ENCODE measurements around the gene KNDC1.
"Not testable (repeated sequence)": the region's sequence is repeated elsewhere in the genome, so short reads cannot be mapped to it uniquely, and the experiment has no call there.

Gene KNDC1

GRCh38 chr10:133159950-133160825, at the start of gene KNDC1:
Gene KNDC1 (plus strand): TSS chr10:133160219. CDS start chr10:133160468, 249 bp downstream.
- Mint-ChIP-seq H3K4me1 (peaks cover 8% of the 10 kb centered on the region), H3K27me3 (ENCODE audit: low read depth) (peaks cover 10% of the 10 kb centered on the region), H3K27ac (peak within 1 kb of the TSS in 1 of 3 experiments; percentile 66), H3K36me3 (ENCODE audit: low read depth) (no peaks in the 10 kb centered on the region), H3K4me3 (peak within 1 kb of the TSS; percentile 78 to 82 (median 81)), H3K9me3 (no peaks in the 10 kb centered on the region)
- no peak for TF ChIP-seq CTCF (IDR thresholded peaks at IDR 0.05; ENCODE audit: unreplicated experiment in 3 of 3)

- Mint-ChIP-seq H3K9me3 (peaks cover 31% of the 10 kb centered on the region), H3K36me3 (ENCODE audit: low read depth) (peaks cover 16% of the 10 kb centered on the region), H3K27ac (no peak overlapping the region), H3K27me3 (ENCODE audit: low read depth) (peaks cover 21% of the 10 kb centered on the region), H3K4me3 (no peak overlapping the region), H3K4me1 (peaks cover 11% of the 10 kb centered on the region)
- TF ChIP-seq CTCF (IDR thresholded peaks at IDR 0.05; ENCODE audit: unreplicated experiment in 3 of 3), result no peak
These were observed 49.3 kb upstream of the KNDC1 start for GRCh38 chr10:133110609-133111275.

- not testable (repeated sequence) for H3K27ac Mint-ChIP-seq, H3K4me3 Mint-ChIP-seq
- Mint-ChIP-seq H3K4me1 (peaks cover 11% of the 10 kb centered on the region), H3K27me3 (ENCODE audit: low read depth) (peaks cover 21% of the 10 kb centered on the region), H3K9me3 (peaks cover 31% of the 10 kb centered on the region), H3K36me3 (ENCODE audit: low read depth) (peaks cover 16% of the 10 kb centered on the region)
These were observed 48.4 kb upstream of the KNDC1 start for GRCh38 chr10:133111640-133112039.

- H3K36me3 Mint-ChIP-seq (ENCODE audit: low read depth), result peaks cover 9% of the 10 kb centered on the region
- H3K9me3 Mint-ChIP-seq, result peaks cover 24% of the 10 kb centered on the region
- no peak overlapping the region for H3K27ac Mint-ChIP-seq
- H3K4me1 Mint-ChIP-seq, result peaks cover 11% of the 10 kb centered on the region
- TF ChIP-seq CTCF (IDR thresholded peaks at IDR 0.05; ENCODE audit: unreplicated experiment in 3 of 3), result no peak
- peaks cover 13% of the 10 kb centered on the region for H3K27me3 Mint-ChIP-seq (ENCODE audit: low read depth)
- no peak overlapping the region for H3K4me3 Mint-ChIP-seq
These were observed 46.7 kb upstream of the KNDC1 start for GRCh38 chr10:133113146-133113830.

- H3K27ac Mint-ChIP-seq, result no peak overlapping the region
- TF ChIP-seq CTCF (IDR thresholded peaks at IDR 0.05; ENCODE audit: unreplicated experiment in 3 of 3), result no peak
- H3K4me1 Mint-ChIP-seq, result peaks cover 11% of the 10 kb centered on the region
- peaks cover 25% of the 10 kb centered on the region for H3K9me3 Mint-ChIP-seq
- H3K36me3 Mint-ChIP-seq (ENCODE audit: low read depth), result peaks cover 12% of the 10 kb centered on the region
- no peak overlapping the region for H3K4me3 Mint-ChIP-seq
- peaks cover 10% of the 10 kb centered on the region for H3K27me3 Mint-ChIP-seq (ENCODE audit: low read depth)
These were observed 46.2 kb upstream of the KNDC1 start for GRCh38 chr10:133113847-133114246.

GRCh38 chr10:133114251-133114650, 45.8 kb upstream of the KNDC1 start:
- Mint-ChIP-seq H3K4me1 (peaks cover 11% of the 10 kb centered on the region), H3K4me3 (no peak overlapping the region), H3K27ac (no peak overlapping the region), H3K36me3 (ENCODE audit: low read depth) (peaks cover 12% of the 10 kb centered on the region), H3K9me3 (peaks cover 29% of the 10 kb centered on the region), H3K27me3 (ENCODE audit: low read depth) (peaks cover 6% of the 10 kb centered on the region)
- TF ChIP-seq CTCF (IDR thresholded peaks at IDR 0.05; ENCODE audit: unreplicated experiment in 3 of 3), result no peak
